K562 (cell line): ENCODE results near the gene CHN2. TPM values are rescaled to one million over a fixed set of nuclear protein-coding genes. Genes with fewer than 3 reads are reported as not detected.

Experiments used
- ATAC-seq: fragments of 200-7000 bp; cut with Tn5 transposase; 3 replicates; pipeline ENCODE4 v1.9.1; 2020; ENCODE audit warnings: moderate library complexity
- BruUV-seq: library from RNA; stranded (reverse); fragments of 400-500 nt; replicated peaks from 2 replicates; lab custom pipeline; 2021; lab: Mats Ljungman, UMichigan
- CTCF ChIA-PET: fragments of 300-600 bp; formaldehyde crosslinking; extraction: SDS; loops from one replicate; lab custom pipeline; 2021; ENCODE audit warnings: low intra/inter-chr PET ratio; lab: Yijun Ruan, JAX
- POLR2A ChIA-PET: fragments of 300-600, 350-650 bp; sonication (Branson Sonifier 250); formaldehyde crosslinking; extraction: SDS; loops from one replicate; lab custom pipeline; 2021; ENCODE audit warnings: antibody characterized with exemption, inconsistent platforms; lab: Yijun Ruan, JAX
- DNase-seq, 4 experiments: peaks; one replicate each; pipeline versions ENCODE4 v3.0.0 to v3.0.0-alpha.2; 2011 to 2018; ENCODE audit warnings: low spot score in 3 of 4, mixed read lengths in 3 of 4; ENCODE audit errors: extremely low read depth in 1 of 4
- FAIRE-seq: peaks from 2 replicates; lab custom pipeline; 2011; peaks lifted over from hg19 to GRCh38; lab: Jason Lieb, UNC
- H2AFZ ChIP-seq: 2 replicates; pipeline ENCODE4 v1.6.0; 2011; ENCODE audit warnings: low read depth, low read length, control low read depth, inconsistent platforms
- H3K27ac ChIP-seq: fragments of 200-600 bp; 3 replicates; pipeline ENCODE4 v1.8.0; 2011; ENCODE audit warnings: low read depth, mild to moderate bottlenecking, control low read depth, inconsistent platforms, low read length, moderate library complexity, mixed read lengths; ENCODE audit errors: extremely low read depth
- H3K27me3 ChIP-seq, 2 experiments: fragments of 300-600 bp in 1 of 2; 2 replicates in 1 of 2; 3 replicates in 1 of 2; pipeline versions ENCODE4 v1.6.0 to v1.8.0; 2011; ENCODE audit warnings: inconsistent platforms in 2 of 2, low read length in 2 of 2, mild to moderate bottlenecking in 1 of 2, mixed read lengths in 1 of 2, moderate library complexity in 1 of 2; ENCODE audit not compliant: control insufficient read depth in 2 of 2, insufficient read depth in 2 of 2
- H3K36me3 ChIP-seq: fragments of 300-600 bp; 3 replicates; pipeline ENCODE4 v1.8.0; 2011; ENCODE audit warnings: mild to moderate bottlenecking, low read length, inconsistent platforms; ENCODE audit not compliant: control insufficient read depth, insufficient read depth
- H3K4me1 ChIP-seq, 2 experiments: fragments of 200-600 bp in 1 of 2; replicated peaks in 1 of 2; 2 replicates in 1 of 2; 3 replicates in 1 of 2; pipeline versions ENCODE4 v1.5.1 to v1.8.0; 2011; ENCODE audit warnings: inconsistent platforms in 2 of 2, low read length in 2 of 2, mild to moderate bottlenecking in 1 of 2, mixed read lengths in 1 of 2, moderate library complexity in 1 of 2; ENCODE audit not compliant: control insufficient read depth in 2 of 2, insufficient read depth in 2 of 2
- H3K4me2 ChIP-seq: 2 replicates; pipeline ENCODE4 v1.6.1; 2011; ENCODE audit warnings: low read length, control low read depth, inconsistent platforms, mixed read lengths; ENCODE audit not compliant: insufficient read depth
- H3K4me3 ChIP-seq: fragments of 200-600 bp; sonication (generic), shearing (Covaris generic); 2 replicates; pipeline ENCODE4 v1.5.1; 2016; ENCODE audit warnings: control low read depth, inconsistent platforms
- H3K79me2 ChIP-seq: fragments of 200-600 bp; 3 replicates; pipeline ENCODE4 v1.8.0; 2011; ENCODE audit warnings: low read length, inconsistent platforms; ENCODE audit not compliant: control insufficient read depth, insufficient read depth
- H3K9ac ChIP-seq, 2 experiments: 2 replicates each; pipeline versions ENCODE4 v1.6.0 to v1.6.1; 2011; ENCODE audit warnings: low read depth in 2 of 2, low read length in 2 of 2, control low read depth in 1 of 2, inconsistent platforms in 1 of 2, mild to moderate bottlenecking in 1 of 2, mixed read lengths in 1 of 2; ENCODE audit not compliant: insufficient read depth in 1 of 2
- H3K9me1 ChIP-seq: one replicate; pipeline ENCODE4 v1.6.0; 2011; ENCODE audit warnings: inconsistent platforms, mild to moderate bottlenecking, low read length, moderate library complexity; ENCODE audit not compliant: control insufficient read depth, insufficient read depth
- H3K9me3 ChIP-seq: replicated peaks from 2 replicates; pipeline ENCODE4 v1.5.1; 2011; ENCODE audit warnings: low read depth, low read length, inconsistent platforms; ENCODE audit not compliant: control insufficient read depth, insufficient read depth
- H4K20me1 ChIP-seq: replicated peaks from 2 replicates; pipeline ENCODE4 v1.6.1; 2011; ENCODE audit warnings: low read length, inconsistent platforms, mixed read lengths; ENCODE audit not compliant: control insufficient read depth, insufficient read depth
- BDP1 ChIP-seq: IDR thresholded peaks from 3 replicates; pipeline ENCODE4 v1.6.1; 2011; ENCODE audit not compliant: insufficient read length, insufficient read depth
- CBFA2T3 ChIP-seq: fragments of 450-650 bp; IDR thresholded peaks from 2 replicates; pipeline ENCODE4 v1.6.1; 2017
- HDAC6 ChIP-seq: IDR thresholded peaks from 2 replicates; pipeline ENCODE4 v1.6.1; 2012; ENCODE audit warnings: low read depth, mild to moderate bottlenecking, control low read depth, inconsistent platforms, low read length, moderate library complexity
- HNRNPUL1 ChIP-seq: fragments of 200-400 bp; formaldehyde crosslinking; IDR thresholded peaks from 2 replicates; pipeline ENCODE4 v1.6.1; 2017; ENCODE audit warnings: low read length
- MECOM ChIP-seq: fragments of 250-450 bp; sonication (Bioruptor Pico); IDR thresholded peaks from 2 replicates; pipeline ENCODE4 v1.8.0; 2022; ENCODE audit warnings: inconsistent platforms
- NKRF ChIP-seq: fragments of 450-650 bp; IDR thresholded peaks from 2 replicates; pipeline ENCODE4 v1.6.1; 2016; ENCODE audit warnings: borderline replicate concordance
- YBX1 ChIP-seq: fragments of 450-650 bp; IDR thresholded peaks from 2 replicates; pipeline ENCODE4 v1.7.1; 2016; ENCODE audit warnings: mild to moderate bottlenecking
- ZBED1 ChIP-seq: IDR thresholded peaks from 2 replicates; pipeline ENCODE4 v1.6.1; 2014
- ZBTB11 ChIP-seq, 3 experiments: fragments of 200-800 bp in 1 of 3; fragments of 250-450 bp in 1 of 3; fragments of 450-650 bp in 1 of 3; sonication (Bioruptor Pico) in 1 of 3; sonication (Bioruptor generic) in 1 of 3; formaldehyde crosslinking in 1 of 3; IDR thresholded peaks; 2 replicates each; pipeline versions ENCODE4 v1.6.1 to v1.8.0; 2016 to 2022; ENCODE audit warnings: mild to moderate bottlenecking in 2 of 3, missing genetic modification characterization in 2 of 3, missing compliant biosample characterization in 1 of 3, moderate library complexity in 1 of 3
- ZNF165 ChIP-seq: fragments of 250-450 bp; sonication (Bioruptor Pico); IDR thresholded peaks from 2 replicates; pipeline ENCODE4 v1.4.0; 2020; ENCODE audit warnings: borderline replicate concordance
- WGBS: fragments of 100-300 bp; shearing (Covaris generic); methylation state at CpG from one replicate; pipeline ENCODE4 v1.1.6; 2016; ENCODE audit warnings: low coverage, mixed read lengths; ENCODE audit not compliant: insufficient coverage; ENCODE audit errors: missing lambda C conversion rate; 5-methylcytosine and 5-hydroxymethylcytosine counted together
- in situ Hi-C: fragments of 300-500 bp; cut with MboI; formaldehyde crosslinking; loops from 4 replicates; pipeline ENCODE4 v1.15.0; 2018; ENCODE audit warnings: inconsistent platforms, mixed read lengths
- intact Hi-C: fragments of 100-400 bp; cut with micrococcal nuclease; formaldehyde crosslinking; loops from 2 replicates; pipeline ENCODE4 v1.14.2; 2022
- polyA plus RNA-seq, 8 experiments: library from polyadenylated mRNA; depleted of rRNA in 4 of 8; stranded (reverse) in 5 of 8; unstranded in 3 of 8; fragments of >200 nt; fragmentation: Nextera tagmentation in 2 of 8; fragmentation: Illumina TruSeq in 1 of 8; extraction: Ambion mirVana in 2 of 8; extraction: Trizol in 1 of 8; gene quantifications; 2 replicates each; pipeline versions ENCODE4 v1.2.1 to v1.2.3, GENCODE V29; 2011 to 2014; ENCODE audit warnings: inconsistent platforms in 1 of 8, missing spikeins in 1 of 8
- total RNA-seq, 7 experiments: library from RNA; depleted of rRNA in 6 of 7; stranded (reverse); fragments of >200 nt in 6 of 7; fragmentation: Illumina TruSeq in 2 of 7; extraction: Trizol in 2 of 7; gene quantifications; 2 replicates each; pipeline versions ENCODE4 v1.2.1 to v1.2.3, GENCODE V29; 2011 to 2021; ENCODE audit warnings: low replicate concordance in 1 of 7

Gene CHN2
- total and polyA plus RNA-seq, 9 of the 15 experiments (the other 6 are each of a cell fraction or from before 2014, with no cell fraction given) = 0.12 to 2.1 (median 0.31) TPM; not detected in 1

DNA sequence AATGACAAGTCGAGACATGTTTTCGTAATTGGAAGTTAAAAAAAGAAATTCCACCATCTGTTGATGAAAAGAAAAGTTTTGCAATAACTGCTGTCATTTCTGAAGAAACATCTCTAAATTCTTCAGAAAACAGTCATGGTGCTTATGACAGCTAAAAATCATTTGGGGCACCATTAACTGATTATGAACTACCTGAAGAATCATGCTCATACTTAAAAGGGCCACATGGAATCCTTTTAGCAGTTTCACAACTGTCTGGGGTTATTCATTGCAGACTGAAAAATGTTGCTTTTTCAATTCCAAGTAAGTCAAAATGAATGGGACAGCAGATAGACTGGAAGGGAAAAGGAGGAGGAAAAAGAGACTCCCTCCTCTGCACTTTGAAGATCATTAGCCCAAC lies 134.2 kb downstream of the CHN2 start (continued):
- TF ChIP-seq ZBTB11 (CRISPR knock-in tag; IDR thresholded peaks at IDR 0.05) (no peak), MECOM (CRISPR knock-in tag) (no peak), YBX1 (no peak), HDAC6 (no peak), CBFA2T3 (no peak), ZNF165 (no peak)

GRCh38 chr7:29329686-29330085 lies 135.1 kb downstream of the CHN2 start:
- no peaks in the 10 kb centered on the region for H3K79me2 ChIP-seq
- H3K36me3 ChIP-seq = no peaks in the 10 kb centered on the region
- CTCF ChIA-PET = no interaction called here
- no peaks in the 10 kb centered on the region for H3K9me1 ChIP-seq
- no peak for ATAC-seq
- no peak overlapping the region for H3K9ac ChIP-seq
- BruUV-seq = no TSS peak
- intact Hi-C loops (no loop called here), in situ Hi-C loops (no loop called here)
- H3K4me1 ChIP-seq = no peaks in the 10 kb centered on the region
- H2AFZ ChIP-seq = no peak overlapping the region
- no peak for FAIRE-seq
- WGBS = 0% methylated on average over 3 of the region's 3 CpGs
- no peaks in the 10 kb centered on the region for H4K20me1 ChIP-seq
- H3K27me3 ChIP-seq = peaks cover 5 to 10% of the 10 kb centered on the region in 2 experiments; a peak in 4 of 5 replicates
- no peak for DNase-seq
- H3K4me2 ChIP-seq = no peak overlapping the region
- H3K9me3 ChIP-seq = no peaks in the 10 kb centered on the region
- H3K4me3 ChIP-seq = no peak overlapping the region
- POLR2A ChIA-PET = interaction anchor here (0.6 kb wide), 1 partner anchor 22 kb away, joined by 3 read pairs; no protein-coding TSS in a partner anchor
- TF ChIP-seq BDP1 (no peak), NKRF (no peak), ZBED1 (no peak), HNRNPUL1 (no peak)
- H3K27ac ChIP-seq = no peak overlapping the region
